Measurements from ENCODE around the gene DICER1.
"Not testable (repeated sequence)": the region's sequence is repeated elsewhere in the genome, so short reads cannot be mapped to it uniquely, and the experiment has no call there.

DICER1 gene, protein sequence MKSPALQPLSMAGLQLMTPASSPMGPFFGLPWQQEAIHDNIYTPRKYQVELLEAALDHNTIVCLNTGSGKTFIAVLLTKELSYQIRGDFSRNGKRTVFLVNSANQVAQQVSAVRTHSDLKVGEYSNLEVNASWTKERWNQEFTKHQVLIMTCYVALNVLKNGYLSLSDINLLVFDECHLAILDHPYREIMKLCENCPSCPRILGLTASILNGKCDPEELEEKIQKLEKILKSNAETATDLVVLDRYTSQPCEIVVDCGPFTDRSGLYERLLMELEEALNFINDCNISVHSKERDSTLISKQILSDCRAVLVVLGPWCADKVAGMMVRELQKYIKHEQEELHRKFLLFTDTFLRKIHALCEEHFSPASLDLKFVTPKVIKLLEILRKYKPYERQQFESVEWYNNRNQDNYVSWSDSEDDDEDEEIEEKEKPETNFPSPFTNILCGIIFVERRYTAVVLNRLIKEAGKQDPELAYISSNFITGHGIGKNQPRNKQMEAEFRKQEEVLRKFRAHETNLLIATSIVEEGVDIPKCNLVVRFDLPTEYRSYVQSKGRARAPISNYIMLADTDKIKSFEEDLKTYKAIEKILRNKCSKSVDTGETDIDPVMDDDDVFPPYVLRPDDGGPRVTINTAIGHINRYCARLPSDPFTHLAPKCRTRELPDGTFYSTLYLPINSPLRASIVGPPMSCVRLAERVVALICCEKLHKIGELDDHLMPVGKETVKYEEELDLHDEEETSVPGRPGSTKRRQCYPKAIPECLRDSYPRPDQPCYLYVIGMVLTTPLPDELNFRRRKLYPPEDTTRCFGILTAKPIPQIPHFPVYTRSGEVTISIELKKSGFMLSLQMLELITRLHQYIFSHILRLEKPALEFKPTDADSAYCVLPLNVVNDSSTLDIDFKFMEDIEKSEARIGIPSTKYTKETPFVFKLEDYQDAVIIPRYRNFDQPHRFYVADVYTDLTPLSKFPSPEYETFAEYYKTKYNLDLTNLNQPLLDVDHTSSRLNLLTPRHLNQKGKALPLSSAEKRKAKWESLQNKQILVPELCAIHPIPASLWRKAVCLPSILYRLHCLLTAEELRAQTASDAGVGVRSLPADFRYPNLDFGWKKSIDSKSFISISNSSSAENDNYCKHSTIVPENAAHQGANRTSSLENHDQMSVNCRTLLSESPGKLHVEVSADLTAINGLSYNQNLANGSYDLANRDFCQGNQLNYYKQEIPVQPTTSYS (N-terminal part only)

DNA sequence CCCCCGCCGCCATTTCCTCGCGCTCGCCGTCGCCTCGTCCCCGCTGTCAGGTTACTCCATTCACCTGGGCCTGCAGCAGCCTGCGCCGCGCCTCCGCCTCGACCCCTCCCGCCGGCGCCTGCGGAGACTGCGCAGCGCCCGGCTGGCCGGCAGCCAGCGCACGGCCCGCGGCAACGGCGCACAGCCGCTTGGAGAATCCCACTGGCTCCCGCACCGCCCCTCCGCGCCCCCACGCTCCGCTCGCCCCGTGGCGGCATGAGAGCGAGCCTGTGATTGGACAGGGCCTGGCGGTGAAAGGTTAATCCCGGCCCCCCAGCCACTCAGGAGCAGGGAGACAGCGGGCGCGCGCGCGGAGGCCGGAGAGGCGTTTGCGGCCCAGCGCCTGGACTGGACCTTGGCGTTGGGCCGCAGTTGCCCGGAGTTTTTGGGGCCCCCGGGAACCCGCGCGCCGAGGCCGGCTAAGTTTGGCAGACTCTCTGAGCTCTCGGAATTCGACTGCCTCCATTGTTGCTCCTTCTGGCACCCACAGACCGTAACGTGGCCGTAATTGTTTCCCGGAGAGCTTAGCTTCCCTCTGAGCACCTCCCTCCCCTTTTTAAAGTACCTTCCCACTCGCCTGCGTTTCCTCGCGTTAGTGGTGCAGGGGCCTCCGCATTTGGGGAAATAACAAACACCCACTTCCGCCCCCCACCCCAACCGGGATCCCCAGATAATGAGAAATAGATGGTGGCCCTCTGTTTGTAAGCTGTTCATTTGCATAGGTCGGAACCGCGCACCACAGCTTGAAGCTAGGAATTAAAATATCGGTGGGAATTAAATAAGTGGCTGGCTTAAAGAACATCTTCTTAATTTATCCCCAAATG, at the start of gene DICER1:
Gene DICER1, minus strand, starts transcription at position 203 of the 863 bp plus-strand sequence. CDS start 24,071 bp downstream, outside the sequence.
- DNase-seq: peak; percentile 85 to 89

DNA sequence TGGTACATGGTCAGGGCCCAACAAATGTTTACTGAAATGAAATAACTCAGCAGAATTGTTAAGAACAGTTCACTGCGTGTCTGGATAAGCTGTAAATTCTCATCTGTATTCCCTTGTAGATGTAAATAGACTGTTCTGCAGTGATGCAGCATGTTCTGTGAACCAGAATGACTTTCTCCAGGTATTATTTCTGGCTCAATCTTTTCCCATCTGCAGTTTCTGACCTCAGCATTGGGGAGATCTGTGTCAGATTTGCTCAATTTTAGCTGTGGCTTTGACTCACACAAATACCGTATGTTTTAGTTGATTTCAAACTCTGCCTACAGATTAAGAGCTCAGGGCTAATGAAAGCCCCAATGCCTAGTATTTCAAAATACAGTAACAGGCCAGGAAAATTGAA, 49.2 kb upstream of the DICER1 start:
- no peak for DNase-seq

DNA sequence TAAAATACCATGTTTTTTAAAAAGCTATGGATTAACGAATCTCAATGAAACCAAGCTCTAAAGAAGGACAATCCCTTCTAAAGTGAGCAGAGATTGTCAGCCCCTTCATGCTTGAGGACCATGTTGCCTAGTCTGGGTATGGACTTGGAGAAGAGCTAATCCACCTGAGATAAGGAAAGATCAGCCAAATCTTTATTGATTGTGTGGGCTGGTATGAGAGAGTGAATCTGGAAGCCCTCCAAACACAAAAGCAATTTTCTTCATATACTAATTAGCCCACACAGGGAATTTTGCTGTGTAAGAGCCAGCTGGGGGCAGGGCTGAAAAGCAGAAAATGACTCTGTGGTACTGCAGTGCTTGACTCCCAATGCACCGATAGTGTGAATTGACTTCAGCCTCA, 47.4 kb upstream of the DICER1 start:
- no peak for DNase-seq

DNA sequence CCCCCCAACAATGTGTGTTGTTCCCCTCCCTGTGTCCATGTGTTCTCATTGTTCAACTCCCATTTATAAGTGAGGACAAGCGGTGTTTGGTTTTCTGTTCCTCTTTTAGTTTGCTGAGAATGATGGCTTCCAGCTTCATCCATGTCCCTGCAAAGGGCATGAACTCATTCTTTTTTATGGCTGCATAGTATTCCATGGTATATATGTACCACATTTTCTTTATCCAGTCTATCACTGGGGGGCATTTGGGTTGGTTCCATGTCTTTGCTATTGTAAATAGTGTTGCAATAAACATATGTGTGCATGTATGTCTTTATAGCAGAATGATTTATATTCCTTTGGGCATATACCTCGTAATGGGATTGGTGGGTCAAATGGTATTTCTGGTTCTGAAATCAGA, 44.4 kb upstream of the DICER1 start:
- DNase-seq: not testable (repeated sequence)

DNA sequence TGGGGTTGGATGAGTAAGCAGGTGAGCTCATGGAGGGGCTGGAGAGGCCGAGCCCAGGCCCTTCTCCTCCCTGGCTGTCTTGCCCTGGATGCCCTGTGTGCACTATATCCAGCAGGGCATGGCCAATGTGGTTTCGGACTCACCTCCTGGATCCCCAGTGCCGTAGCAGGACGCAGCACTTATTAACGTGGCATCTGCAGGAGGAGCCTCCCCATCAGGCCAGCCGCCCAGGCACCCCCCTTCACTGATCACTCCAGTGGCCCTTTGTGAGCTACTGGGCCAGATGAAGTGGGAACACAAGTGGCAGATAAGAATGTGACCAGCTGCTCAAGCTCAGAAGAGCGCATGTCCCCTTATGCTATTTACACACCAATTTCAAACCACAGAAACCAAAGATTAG, 43.1 kb upstream of the DICER1 start:
- DNase-seq: no peak

DNA sequence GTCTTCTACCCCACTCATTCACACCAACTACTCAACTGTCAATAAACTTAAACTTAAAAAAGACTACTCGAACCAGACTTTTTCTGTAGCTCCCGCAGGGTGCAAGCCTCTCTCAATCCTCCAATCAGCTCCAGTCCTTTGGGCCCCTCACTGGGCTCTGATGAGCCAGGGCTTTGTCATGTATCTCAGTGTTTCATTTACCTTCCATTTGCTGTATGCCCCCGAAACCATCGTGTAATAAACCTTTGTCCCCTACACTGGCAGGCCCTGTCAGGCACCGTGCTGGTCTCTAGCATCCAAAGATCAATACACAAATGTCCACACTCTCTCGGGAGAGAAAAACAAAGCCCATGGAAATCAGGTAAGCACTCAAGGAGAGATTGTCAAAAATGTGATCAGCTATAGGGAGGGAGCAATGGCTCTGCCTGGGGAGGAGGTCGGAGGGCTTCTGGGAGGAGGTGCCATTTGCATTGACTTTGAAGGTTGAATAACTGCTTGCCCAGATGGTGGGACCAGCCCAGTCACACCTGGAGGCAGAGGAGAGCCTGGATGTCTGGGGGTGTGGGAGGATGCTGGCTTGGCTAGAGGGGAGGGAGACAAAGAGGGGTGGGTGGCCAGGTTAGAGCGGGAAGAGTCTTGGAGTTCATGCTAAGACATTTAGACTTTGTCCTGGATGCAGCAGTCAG, 42.1 kb upstream of the DICER1 start:
- no peak for DNase-seq

DNA sequence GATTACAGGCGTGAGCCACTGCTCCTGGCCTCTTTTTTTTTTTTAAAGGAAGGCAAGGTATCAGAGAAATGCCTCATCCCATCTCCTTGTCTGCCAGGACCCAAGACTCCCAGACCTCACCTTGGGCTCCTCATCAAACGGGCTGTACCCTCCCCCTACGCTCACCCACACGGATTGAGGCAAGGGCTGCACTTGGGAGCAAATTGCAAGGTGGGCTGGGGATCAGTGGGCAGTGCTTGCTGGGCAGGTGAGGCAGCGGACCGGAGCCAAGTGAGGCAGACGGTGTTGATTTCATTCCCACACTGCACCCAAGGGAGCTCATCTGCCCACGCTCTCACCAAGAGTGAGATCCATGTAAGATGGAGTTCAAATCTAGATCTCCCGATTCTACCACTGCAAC, 41.0 kb upstream of the DICER1 start:
- no peak for DNase-seq

DNA sequence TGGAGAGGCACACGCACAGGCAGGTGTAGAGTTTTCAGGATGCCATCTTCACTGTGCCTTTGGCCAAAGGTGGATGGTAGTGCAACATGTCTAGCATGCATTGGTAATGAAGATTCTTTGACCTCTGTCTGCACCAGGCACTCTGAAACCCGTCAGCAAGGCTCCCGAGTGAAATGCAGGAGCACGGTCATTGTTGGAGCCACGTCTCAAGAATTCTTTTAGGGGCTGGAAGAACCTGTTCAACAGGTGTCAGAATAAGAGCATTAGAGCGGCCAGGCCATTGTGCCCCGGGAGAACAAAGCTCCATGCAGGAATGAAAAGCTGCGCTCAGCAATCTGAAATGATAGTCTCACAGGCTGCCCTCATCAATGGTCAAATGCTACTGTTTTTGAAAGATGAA, 40.2 kb upstream of the DICER1 start:
- no peak for DNase-seq

DNA sequence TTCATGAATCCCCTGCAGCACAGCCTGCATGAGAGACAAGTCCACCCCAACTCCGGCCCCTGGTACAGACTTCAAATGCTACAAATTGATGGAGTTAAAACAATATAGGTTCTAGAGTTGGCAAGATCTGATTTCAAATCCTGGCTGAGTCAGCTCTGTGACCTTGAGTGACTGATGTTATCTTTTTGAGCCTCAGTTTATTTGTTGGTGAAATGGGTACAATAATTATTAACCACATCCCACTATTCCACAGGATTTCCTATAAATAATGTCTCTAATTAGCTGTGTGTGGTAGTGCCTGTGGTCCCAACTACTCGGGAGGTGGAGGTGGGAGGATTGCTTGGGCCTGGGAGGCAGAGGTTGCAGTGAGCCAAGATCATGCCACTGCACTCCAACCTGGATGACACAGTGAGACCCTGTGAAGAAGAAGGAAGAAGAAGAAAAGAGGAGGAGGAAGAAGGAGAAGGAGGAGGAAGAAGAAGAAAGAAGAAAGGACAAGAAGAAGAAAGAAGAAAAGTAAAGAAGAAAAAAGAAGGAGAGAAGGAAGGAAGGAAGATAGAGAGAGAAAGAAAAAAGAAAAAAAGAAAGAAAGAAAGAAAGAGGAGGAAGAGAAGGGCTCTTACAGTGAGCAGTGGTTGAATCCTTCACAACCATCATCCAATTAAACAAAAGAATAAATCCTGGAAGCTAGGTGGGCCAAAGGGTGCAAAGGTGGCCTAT, 39.7 kb upstream of the DICER1 start:
- DNase-seq: no peak

DNA sequence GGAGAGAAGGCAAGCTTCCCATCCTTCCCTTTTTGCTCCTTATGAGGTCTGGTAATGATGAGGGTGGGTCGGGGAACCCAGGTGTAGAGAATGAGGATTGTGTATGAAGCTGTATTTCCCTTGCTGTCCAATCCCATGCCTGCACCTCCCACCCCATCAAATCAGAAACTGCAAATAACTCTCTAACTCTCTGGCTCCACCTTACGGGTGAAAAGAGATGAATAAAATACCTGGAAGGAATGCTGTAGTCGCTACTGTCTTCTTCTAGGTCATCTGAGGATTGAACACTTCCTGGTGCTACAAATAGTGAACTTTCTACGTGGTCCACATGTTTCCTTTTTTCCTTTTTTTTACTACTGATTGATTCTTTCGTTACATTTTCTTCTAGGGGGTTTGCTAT, 38.9 kb upstream of the DICER1 start:
- DNase-seq: peak in 1 of 2 experiments; percentile 12

DNA sequence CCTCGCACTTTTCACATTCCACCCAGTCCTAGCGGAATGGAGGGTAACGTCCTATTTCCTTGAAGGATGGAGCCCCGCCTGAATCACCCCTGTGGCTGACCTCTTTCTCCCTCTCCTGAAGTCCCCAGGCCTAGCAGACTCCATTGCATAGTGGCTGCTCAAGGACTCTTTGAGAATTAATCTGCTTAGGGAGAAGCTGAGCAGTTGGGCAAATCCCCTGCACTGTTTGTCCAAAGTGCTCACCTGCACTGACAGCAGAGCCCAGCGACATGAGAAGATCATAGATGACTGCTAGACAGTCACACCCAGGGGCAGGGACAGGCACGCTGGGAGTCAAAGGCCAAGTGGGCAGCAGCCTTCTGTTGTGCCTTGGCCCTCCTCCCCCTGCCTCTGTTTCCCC, 37.7 kb upstream of the DICER1 start:
- no peak for DNase-seq

DNA sequence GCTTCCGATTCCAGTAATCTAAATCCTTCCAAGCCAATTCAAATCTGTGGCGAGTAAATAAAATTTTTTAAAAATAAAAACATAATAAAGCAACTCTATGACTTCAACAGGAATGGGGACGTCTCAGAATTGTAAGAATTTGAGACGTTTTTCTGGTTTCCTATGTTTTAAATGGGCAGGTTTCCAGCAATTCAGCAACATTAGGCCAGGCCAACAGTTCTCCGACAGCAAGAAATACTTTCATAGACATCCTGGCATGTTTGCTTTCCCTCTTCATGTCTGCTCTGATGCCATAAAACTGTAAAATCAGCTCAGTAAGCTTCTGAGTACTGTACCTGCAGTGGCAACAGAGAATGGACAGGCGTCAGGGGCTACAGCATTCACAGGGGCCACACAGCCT, 35.8 kb upstream of the DICER1 start:
- no peak for DNase-seq

DNA sequence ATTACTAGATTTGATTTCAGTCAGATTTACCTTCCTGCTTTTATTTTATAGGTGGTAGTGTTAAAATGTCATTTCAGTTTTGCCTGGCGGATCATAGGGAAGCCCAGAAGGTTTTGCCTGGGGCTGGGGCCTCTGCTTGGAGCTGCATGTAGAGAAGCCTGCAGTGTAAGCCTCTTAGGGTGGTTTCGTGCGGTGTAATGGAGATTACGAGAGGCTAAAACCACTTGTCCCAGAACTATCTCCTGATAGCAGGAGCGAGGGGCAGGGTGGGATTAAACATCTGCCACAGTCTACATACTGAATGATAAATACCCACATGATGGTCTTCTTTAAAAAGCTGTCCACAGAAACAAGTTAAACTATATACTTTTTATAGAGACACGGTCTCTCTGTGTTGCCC, 35.0 kb upstream of the DICER1 start:
- no peak for DNase-seq

DNA sequence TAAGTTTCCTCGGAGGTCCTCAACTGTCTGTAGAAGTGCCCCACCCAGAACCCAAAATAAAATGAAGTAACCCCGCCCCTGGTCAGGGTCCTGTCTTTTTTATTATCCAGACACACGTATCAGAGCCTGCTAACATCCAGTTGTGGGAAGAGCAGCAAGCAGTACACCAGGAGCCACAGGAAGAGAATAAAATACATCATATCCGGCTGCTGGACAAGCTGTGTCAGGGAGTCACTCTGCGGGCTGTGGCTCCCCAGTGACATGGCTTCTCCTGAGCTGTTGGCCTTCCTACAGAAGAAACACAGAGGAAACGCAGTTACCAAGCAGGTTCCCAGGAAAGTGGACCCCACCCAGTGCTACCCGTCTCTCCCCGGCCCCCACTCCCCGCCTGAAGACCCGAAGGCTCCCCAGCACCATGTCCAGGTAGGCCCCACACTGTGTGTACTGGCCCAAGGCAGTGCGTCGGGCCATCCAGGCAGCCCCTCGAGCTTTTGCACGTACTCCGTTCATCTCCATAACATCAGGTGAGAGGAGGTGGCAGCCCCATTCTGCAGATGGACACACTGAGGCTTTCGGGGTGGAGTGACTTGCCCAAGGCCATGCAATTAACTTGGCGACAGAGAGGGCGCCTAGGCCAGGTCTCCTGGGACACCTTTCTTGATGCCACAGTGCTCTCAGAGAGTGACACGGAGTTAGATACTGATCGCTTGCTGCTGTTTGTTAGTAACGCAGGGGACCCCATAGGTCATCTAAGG, 34.3 kb upstream of the DICER1 start:
- DNase-seq: no peak

DNA sequence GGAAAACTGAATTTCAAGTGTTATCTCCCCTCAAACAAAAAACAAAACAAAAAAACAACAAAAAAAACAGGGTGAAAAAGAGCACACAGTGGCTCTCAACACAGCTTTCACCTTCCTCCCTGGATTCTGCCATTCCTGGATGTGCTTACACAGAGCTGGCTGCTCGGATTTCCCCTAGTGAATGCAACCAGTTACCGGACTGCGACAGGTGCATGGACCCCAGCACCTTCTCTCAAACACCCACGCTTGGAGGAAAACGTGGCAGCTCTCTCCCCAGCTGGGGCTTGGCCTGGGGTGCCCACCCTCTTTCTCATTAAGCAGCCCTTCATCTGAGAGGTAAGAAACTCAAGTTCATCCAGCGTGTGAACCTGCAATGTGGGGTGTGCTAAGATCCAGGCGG, 33.5 kb upstream of the DICER1 start:
- DNase-seq: no peak

DNA sequence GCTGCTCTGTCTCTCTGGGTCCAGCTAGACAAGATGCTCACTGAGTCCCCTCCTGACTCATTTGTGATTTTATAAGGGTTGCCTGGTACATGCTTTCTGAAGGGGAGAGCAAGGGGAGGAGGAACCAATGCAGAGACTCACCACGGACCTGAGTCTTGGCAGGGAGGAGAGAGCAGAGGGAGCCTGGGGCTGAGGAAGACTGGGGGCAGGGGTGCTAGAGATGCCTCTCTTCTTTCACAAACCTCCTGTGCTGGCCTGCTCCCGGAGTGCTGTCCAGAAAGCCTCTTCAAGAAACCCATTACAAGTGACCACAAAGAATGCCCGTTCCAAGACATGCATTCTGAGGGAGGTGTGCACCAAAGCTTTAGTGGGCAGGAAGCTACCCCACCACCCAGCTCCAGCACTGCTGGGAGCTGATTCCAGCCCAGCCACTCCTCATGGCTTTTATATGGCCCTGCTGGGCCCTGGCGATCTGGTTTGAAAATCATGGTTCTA, 33.1 kb upstream of the DICER1 start:
- DNase-seq: no peak

DNA sequence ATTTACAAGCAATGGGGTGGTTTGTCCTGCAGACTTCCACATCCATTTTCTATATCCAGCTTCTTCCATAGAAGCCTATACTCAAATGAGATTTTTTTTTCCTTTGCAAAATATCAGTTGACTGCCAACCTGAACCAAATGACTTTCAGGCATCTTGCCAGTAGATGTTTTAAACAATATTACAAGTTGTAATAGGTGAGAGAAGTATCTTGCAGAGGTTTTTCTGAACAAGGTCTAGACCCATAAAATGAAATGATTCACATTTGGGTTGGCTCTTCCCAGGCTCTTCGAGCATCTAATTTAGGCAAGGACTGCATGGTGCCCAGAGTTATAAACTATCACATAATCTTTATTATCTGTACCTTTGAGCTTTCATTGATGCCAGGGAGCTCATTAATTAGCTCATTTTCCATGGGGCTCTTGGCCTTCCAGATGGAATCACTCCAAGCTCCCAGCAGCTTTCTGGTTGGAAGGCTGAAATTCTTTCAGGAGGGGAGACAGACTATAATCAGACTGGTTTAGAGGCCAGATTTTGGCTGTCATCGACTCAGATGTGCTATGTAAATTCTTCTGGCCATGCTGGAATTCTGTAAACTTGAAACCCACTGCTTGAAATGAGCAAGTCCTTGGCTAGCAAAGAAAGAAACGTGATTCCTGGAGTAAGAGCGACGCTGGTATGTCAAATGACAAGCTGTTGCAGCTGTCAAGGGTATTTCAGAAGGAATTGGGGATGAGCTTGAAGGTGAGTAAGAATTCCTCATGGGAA, 32.2 kb upstream of the DICER1 start:
- no peak for DNase-seq

DNA sequence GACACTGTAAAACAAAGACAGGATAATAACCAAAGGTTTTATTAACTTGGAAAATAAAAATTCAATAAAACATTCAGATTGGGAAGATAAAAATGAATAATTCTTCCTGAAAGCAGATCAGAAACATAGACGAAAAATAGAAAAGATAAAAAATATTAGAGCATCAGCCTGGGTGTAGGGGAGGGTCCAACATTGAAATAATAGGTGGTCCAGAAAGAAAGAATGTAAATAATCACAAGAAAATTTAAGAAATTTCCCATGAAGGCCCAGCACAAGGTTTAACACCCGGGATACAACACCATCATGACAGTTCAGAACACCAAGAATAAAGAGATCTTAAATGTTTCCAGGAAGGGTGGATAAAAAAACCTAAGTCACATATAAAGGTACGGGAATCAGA, 31.1 kb upstream of the DICER1 start:
- DNase-seq: no peak

DNA sequence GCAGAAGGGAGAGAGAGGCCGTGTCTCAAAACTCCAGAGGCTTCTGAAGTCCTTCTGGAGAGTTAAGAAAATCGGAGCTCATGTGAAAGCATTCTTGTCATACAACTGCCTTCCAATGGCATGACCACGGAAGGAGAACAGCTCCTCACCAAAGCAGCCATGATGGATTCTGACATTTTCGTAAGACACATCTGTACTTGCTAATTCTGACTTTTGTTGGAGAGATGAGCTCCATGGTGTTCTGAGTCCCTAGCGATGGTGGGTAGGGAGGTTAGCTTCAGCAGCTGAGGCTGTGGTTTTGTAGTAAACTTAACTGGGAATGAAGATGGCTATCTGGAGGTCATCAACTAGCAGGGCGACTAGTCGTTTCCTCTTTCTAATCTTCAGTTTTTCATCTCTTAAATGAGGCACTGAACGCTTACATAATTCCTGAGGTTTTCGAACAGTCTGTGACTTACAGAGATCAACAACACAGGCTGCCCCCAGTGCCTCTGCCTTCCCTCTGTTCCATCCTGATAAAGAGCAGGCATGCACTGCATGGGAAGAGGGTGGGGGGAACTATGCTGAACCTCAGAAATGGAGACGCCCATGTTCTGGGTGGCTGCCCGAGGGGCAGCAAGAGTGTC, 28.6 kb upstream of the DICER1 start:
- no peak for DNase-seq
